Measurements from ENCODE around the gene GNAO1.

The GNAO1 gene

GRCh38 chr16:56321571-56321970 lies 130.3 kb downstream of the GNAO1 start:
- no peak for DNase-seq (ENCODE audit: extremely low spot score)
- ChIA-PET CTCF (interaction anchor here (0.7 to 1.2 kb wide), 2 partner anchors 51 to 183 kb away, joined by 3 to 4 read pairs; no protein-coding TSS in a partner anchor), POLR2A (no interaction called here)
- no peak for TF ChIP-seq SP1 (IDR thresholded peaks at IDR 0.05)
- TF ChIP-seq L3MBTL2 (conservative IDR thresholded peaks at IDR 0.05), result no peak
- no peak for TF ChIP-seq TARDBP (IDR thresholded peaks at IDR 0.05)
- no peak for TF ChIP-seq ELF4 (IDR thresholded peaks at IDR 0.05)
- no peak for TF ChIP-seq ARNT (IDR thresholded peaks at IDR 0.05)
- no peak for TF ChIP-seq NFRKB (IDR thresholded peaks at IDR 0.05)
- no peak for TF ChIP-seq CTBP1 (IDR thresholded peaks at IDR 0.05; ENCODE audit: borderline replicate concordance)
- TF ChIP-seq, protein P1, sequence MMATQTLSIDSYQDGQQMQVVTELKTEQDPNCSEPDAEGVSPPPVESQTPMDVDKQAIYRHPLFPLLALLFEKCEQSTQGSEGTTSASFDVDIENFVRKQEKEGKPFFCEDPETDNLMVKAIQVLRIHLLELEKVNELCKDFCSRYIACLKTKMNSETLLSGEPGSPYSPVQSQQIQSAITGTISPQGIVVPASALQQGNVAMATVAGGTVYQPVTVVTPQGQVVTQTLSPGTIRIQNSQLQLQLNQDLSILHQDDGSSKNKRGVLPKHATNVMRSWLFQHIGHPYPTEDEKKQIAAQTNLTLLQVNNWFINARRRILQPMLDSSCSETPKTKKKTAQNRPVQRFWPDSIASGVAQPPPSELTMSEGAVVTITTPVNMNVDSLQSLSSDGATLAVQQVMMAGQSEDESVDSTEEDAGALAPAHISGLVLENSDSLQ (IDR thresholded peaks at IDR 0.05), result no peak
- TF ChIP-seq FOXA1 (IDR thresholded peaks at IDR 0.05), result no peak
- TF ChIP-seq LEF1 (IDR thresholded peaks at IDR 0.05; ENCODE audit: borderline replicate concordance), result no peak
- TF ChIP-seq FOXK2 (IDR thresholded peaks at IDR 0.05), result no peak
- no peak for TF ChIP-seq HDGF (IDR thresholded peaks at IDR 0.05; ENCODE audit: borderline replicate concordance)
- TF ChIP-seq BHLHE40 (IDR thresholded peaks at IDR 0.05; ENCODE audit: borderline replicate concordance), result no peak
- TF ChIP-seq SUZ12 (IDR thresholded peaks at IDR 0.05), result no peak

DNA sequence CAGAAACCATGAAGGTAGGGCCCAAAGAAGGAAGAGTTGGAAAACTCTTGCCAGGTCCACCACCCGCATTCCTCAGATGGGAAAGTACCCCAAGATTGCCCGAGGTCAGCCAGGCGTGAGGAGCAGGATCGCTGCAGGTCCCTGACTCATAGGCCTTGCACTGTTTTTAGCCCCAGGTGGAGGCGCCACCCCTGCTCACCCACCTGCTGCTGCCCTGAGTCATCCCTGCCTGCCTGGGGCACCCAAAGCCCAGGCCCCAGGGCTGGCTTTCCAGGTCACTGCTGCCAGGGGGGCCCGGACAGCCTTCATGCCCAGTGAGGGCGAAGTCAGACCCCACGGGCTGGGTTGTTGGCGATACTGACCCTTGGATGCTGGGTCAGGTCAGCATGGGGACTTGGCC lies 133.1 kb downstream of the GNAO1 start:
- no peak for TF ChIP-seq LEF1 (IDR thresholded peaks at IDR 0.05; ENCODE audit: borderline replicate concordance)
- TF ChIP-seq L3MBTL2 (conservative IDR thresholded peaks at IDR 0.05), result no peak
- TF ChIP-seq SP1 (IDR thresholded peaks at IDR 0.05), result no peak
- no peak for TF ChIP-seq CTBP1 (IDR thresholded peaks at IDR 0.05; ENCODE audit: borderline replicate concordance)
- no peak for TF ChIP-seq HDGF (IDR thresholded peaks at IDR 0.05; ENCODE audit: borderline replicate concordance)
- no peak for TF ChIP-seq NFRKB (IDR thresholded peaks at IDR 0.05)
- no peak for TF ChIP-seq ELF4 (IDR thresholded peaks at IDR 0.05)
- no peak for TF ChIP-seq FOXA1 (IDR thresholded peaks at IDR 0.05)
- TF ChIP-seq FOXK2 (IDR thresholded peaks at IDR 0.05), result no peak
- no peak for TF ChIP-seq ZNF384 (IDR thresholded peaks at IDR 0.05)

GRCh38 chr16:56325956-56326355 lies 134.7 kb downstream of the GNAO1 start:
- DNase-seq (ENCODE audit: extremely low spot score), result no peak
- ChIA-PET POLR2A (interaction anchor here (1.6 kb wide), 1 partner anchor 9 kb away, joined by 4 read pairs; no protein-coding TSS in a partner anchor), CTCF (interaction anchor here (1.1 kb wide), 1 partner anchor 8 kb away, joined by 4 read pairs; no protein-coding TSS in a partner anchor)
- TF ChIP-seq HDGF (IDR thresholded peaks at IDR 0.05; ENCODE audit: borderline replicate concordance) (no peak), CTBP1 (IDR thresholded peaks at IDR 0.05; ENCODE audit: borderline replicate concordance) (no peak), FOXM1 (IDR thresholded peaks at IDR 0.05; ENCODE audit: borderline replicate concordance) (no peak), L3MBTL2 (conservative IDR thresholded peaks at IDR 0.05) (no peak), SUZ12 (IDR thresholded peaks at IDR 0.05) (no peak), FOXA1 (IDR thresholded peaks at IDR 0.05) (no peak), FOXK2 (IDR thresholded peaks at IDR 0.05) (no peak), ZNF384 (IDR thresholded peaks at IDR 0.05) (no peak), ELF4 (IDR thresholded peaks at IDR 0.05) (no peak), ARNT (IDR thresholded peaks at IDR 0.05) (no peak), BHLHE40 (IDR thresholded peaks at IDR 0.05; ENCODE audit: borderline replicate concordance) (no peak), LEF1 (IDR thresholded peaks at IDR 0.05; ENCODE audit: borderline replicate concordance) (no peak), TARDBP (IDR thresholded peaks at IDR 0.05) (no peak), NFRKB (IDR thresholded peaks at IDR 0.05) (no peak), SP1 (IDR thresholded peaks at IDR 0.05) (no peak)
- TF ChIP-seq, protein P1 (IDR thresholded peaks at IDR 0.05), result no peak

More for the DNA sequence above, 133.1 kb downstream of the GNAO1 start:
- ChIA-PET CTCF (no interaction called here), POLR2A (no interaction called here)
- no peak for DNase-seq (ENCODE audit: extremely low spot score)

- ChIA-PET POLR2A (interaction anchor here (1.0 kb wide), 1 partner anchor 12 kb away, joined by 3 read pairs; no protein-coding TSS in a partner anchor), CTCF (no interaction called here)
- TF ChIP-seq L3MBTL2 (conservative IDR thresholded peaks at IDR 0.05) (no peak), NFRKB (IDR thresholded peaks at IDR 0.05) (no peak), FOXA1 (IDR thresholded peaks at IDR 0.05) (no peak), SUZ12 (IDR thresholded peaks at IDR 0.05) (no peak), BHLHE40 (IDR thresholded peaks at IDR 0.05; ENCODE audit: borderline replicate concordance) (no peak)
- TF ChIP-seq, protein P1 (IDR thresholded peaks at IDR 0.05), result no peak
- no peak for DNase-seq (ENCODE audit: extremely low spot score)
Measured at GRCh38 chr16:56327071-56327928, 136.0 kb downstream of the GNAO1 start.

- ChIA-PET CTCF (no interaction called here), POLR2A (interaction anchor here (1.0 kb wide), 1 partner anchor 12 kb away, joined by 3 read pairs; no protein-coding TSS in a partner anchor)
- TF ChIP-seq L3MBTL2 (conservative IDR thresholded peaks at IDR 0.05), result no peak
- no peak for TF ChIP-seq FOXA1 (IDR thresholded peaks at IDR 0.05)
- no peak for TF ChIP-seq FOXM1 (IDR thresholded peaks at IDR 0.05; ENCODE audit: borderline replicate concordance)
- TF ChIP-seq SUZ12 (IDR thresholded peaks at IDR 0.05), result no peak
- TF ChIP-seq ZNF384 (IDR thresholded peaks at IDR 0.05), result no peak
- no peak for TF ChIP-seq NFRKB (IDR thresholded peaks at IDR 0.05)
- no peak for TF ChIP-seq HDGF (IDR thresholded peaks at IDR 0.05; ENCODE audit: borderline replicate concordance)
- TF ChIP-seq, protein P1 (IDR thresholded peaks at IDR 0.05), result no peak
- no peak for TF ChIP-seq CTBP1 (IDR thresholded peaks at IDR 0.05; ENCODE audit: borderline replicate concordance)
- no peak for TF ChIP-seq ELF4 (IDR thresholded peaks at IDR 0.05)
- TF ChIP-seq BHLHE40 (IDR thresholded peaks at IDR 0.05; ENCODE audit: borderline replicate concordance), result no peak
- TF ChIP-seq TARDBP (IDR thresholded peaks at IDR 0.05), result no peak
- TF ChIP-seq FOXK2 (IDR thresholded peaks at IDR 0.05), result no peak
- no peak for TF ChIP-seq SP1 (IDR thresholded peaks at IDR 0.05)
- no peak for TF ChIP-seq LEF1 (IDR thresholded peaks at IDR 0.05; ENCODE audit: borderline replicate concordance)
Measured at GRCh38 chr16:56327929-56328258, 136.6 kb downstream of the GNAO1 start.

More at GRCh38 chr16:56327929-56328258, 136.6 kb downstream of the GNAO1 start:
- no peak for DNase-seq (ENCODE audit: extremely low spot score)
